Measurements from ENCODE around the gene TMEM117.

The TMEM117 gene

DNA sequence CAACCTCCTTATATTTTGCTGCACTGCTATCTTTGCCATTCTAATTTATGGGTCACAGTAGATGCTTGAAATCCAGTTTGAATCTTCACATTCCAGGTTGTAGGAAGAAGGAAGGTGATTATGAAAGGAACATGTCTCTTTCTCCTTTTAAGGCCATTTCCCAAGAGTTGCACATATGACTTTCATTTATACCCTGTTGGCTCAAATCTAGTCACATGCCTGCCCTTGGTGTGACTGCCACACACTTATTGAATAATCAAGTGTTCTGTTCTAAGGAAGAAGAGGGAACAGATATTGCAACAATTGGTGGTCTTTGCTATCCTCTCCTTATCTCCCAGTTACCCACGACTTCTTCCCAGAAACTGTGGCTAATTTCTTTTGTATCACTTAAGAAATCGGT lies 404.3 kb downstream of the TMEM117 start:
- Histone ChIP-seq H3K9ac (ENCODE audit: low read length) (no peak overlapping the region), H3K4me1 (ENCODE audit: insufficient read depth, low read length, severe bottlenecking) (no peaks in the 10 kb centered on the region), H3F3A (ENCODE audit: insufficient read depth, low read length) (no peaks in the 10 kb centered on the region), H3K79me2 (ENCODE audit: insufficient read depth, low read length) (no peaks in the 10 kb centered on the region), H3K4me3 (ENCODE audit: low read depth, low read length, poor library complexity, severe bottlenecking) (no peak overlapping the region), H3K4me2 (ENCODE audit: low read length) (no peak overlapping the region), H3K36me3 (ENCODE audit: insufficient read depth, low read length) (no peaks in the 10 kb centered on the region), H3K27ac (ENCODE audit: low read depth, low read length, poor library complexity, severe bottlenecking) (no peak overlapping the region), H4K20me1 (ENCODE audit: insufficient read depth, low read length) (no peaks in the 10 kb centered on the region), H2AFZ (ENCODE audit: low read length) (no peak overlapping the region), H3K9me3 (ENCODE audit: low read length) (no peaks in the 10 kb centered on the region; the same call in 1 of the 2 replicates), H3K9me2 (ENCODE audit: low read depth, low read length) (no peaks in the 10 kb centered on the region), H3K27me3 (ENCODE audit: insufficient read depth, low read length) (no peaks in the 10 kb centered on the region)
- TF ChIP-seq CTCF (IDR thresholded peaks at IDR 0.05; ENCODE audit: low read length), result no peak
- no peak for TF ChIP-seq EZH2 (IDR thresholded peaks at IDR 0.05; ENCODE audit: borderline replicate concordance, low read length)

- H3K9me3 ChIP-seq (ENCODE audit: low read length), result no peaks in the 10 kb centered on the region; the same call in 1 of the 2 replicates
Measured at GRCh38 chr12:44245932-44246331, 410.1 kb downstream of the TMEM117 start.

GRCh38 chr12:44246482-44247105 lies 410.7 kb downstream of the TMEM117 start:
- Histone ChIP-seq H3K27ac (ENCODE audit: low read depth, low read length, poor library complexity, severe bottlenecking) (no peak overlapping the region), H3K9me2 (ENCODE audit: low read depth, low read length) (no peaks in the 10 kb centered on the region), H3K4me1 (ENCODE audit: insufficient read depth, low read length, severe bottlenecking) (peaks cover 9% of the 10 kb centered on the region), H3K27me3 (ENCODE audit: insufficient read depth, low read length) (no peaks in the 10 kb centered on the region), H3K4me3 (ENCODE audit: low read depth, low read length, poor library complexity, severe bottlenecking) (no peak overlapping the region), H3K79me2 (ENCODE audit: insufficient read depth, low read length) (no peaks in the 10 kb centered on the region), H3K36me3 (ENCODE audit: insufficient read depth, low read length) (no peaks in the 10 kb centered on the region), H2AFZ (ENCODE audit: low read length) (no peak overlapping the region), H3F3A (ENCODE audit: insufficient read depth, low read length) (no peaks in the 10 kb centered on the region), H4K20me1 (ENCODE audit: insufficient read depth, low read length) (no peaks in the 10 kb centered on the region), H3K9me3 (ENCODE audit: low read length) (no peaks in the 10 kb centered on the region; the same call in 1 of the 2 replicates), H3K9ac (ENCODE audit: low read length) (no peak overlapping the region), H3K4me2 (ENCODE audit: low read length) (no peak overlapping the region)
- no peak for TF ChIP-seq EZH2 (IDR thresholded peaks at IDR 0.05; ENCODE audit: borderline replicate concordance, low read length)
- no peak for TF ChIP-seq CTCF (IDR thresholded peaks at IDR 0.05; ENCODE audit: low read length)

More at GRCh38 chr12:44245932-44246331, 410.1 kb downstream of the TMEM117 start:
- Histone ChIP-seq H3K4me2 (ENCODE audit: low read length) (no peak overlapping the region), H4K20me1 (ENCODE audit: insufficient read depth, low read length) (no peaks in the 10 kb centered on the region), H3K36me3 (ENCODE audit: insufficient read depth, low read length) (no peaks in the 10 kb centered on the region), H3K79me2 (ENCODE audit: insufficient read depth, low read length) (no peaks in the 10 kb centered on the region), H3K9ac (ENCODE audit: low read length) (no peak overlapping the region), H3K27me3 (ENCODE audit: insufficient read depth, low read length) (no peaks in the 10 kb centered on the region), H3K27ac (ENCODE audit: low read depth, low read length, poor library complexity, severe bottlenecking) (no peak overlapping the region), H3K4me3 (ENCODE audit: low read depth, low read length, poor library complexity, severe bottlenecking) (no peak overlapping the region), H2AFZ (ENCODE audit: low read length) (no peak overlapping the region), H3K9me2 (ENCODE audit: low read depth, low read length) (no peaks in the 10 kb centered on the region), H3K4me1 (ENCODE audit: insufficient read depth, low read length, severe bottlenecking) (peaks cover 9% of the 10 kb centered on the region), H3F3A (ENCODE audit: insufficient read depth, low read length) (no peaks in the 10 kb centered on the region)
- TF ChIP-seq EZH2 (IDR thresholded peaks at IDR 0.05; ENCODE audit: borderline replicate concordance, low read length) (no peak), CTCF (IDR thresholded peaks at IDR 0.05; ENCODE audit: low read length) (no peak)

Data from OCI-LY1 (cell line).